HEK293 (cell line): ENCODE results near the gene NR2F2.

Experiments used
- AEBP2 ChIP-seq: fragments of 450-650 bp; formaldehyde crosslinking; IDR thresholded peaks from 2 replicates; pipeline ENCODE4 v1.5.1; 2016; ENCODE audit warnings: missing biosample characterization, missing genetic modification characterization, borderline replicate concordance
- ATF2 ChIP-seq: fragments of 450-650 bp; formaldehyde crosslinking; IDR thresholded peaks from 2 replicates; pipeline ENCODE4 v1.5.1; 2016; ENCODE audit warnings: missing biosample characterization, missing genetic modification characterization, low read depth
- CTCF ChIP-seq: fragments of 450-650 bp; formaldehyde crosslinking; IDR thresholded peaks from 2 replicates; pipeline ENCODE4 v1.5.1; 2016; ENCODE audit warnings: missing biosample characterization, missing genetic modification characterization
- ZNF266 ChIP-seq: fragments of 450-650 bp; formaldehyde crosslinking; IDR thresholded peaks from 2 replicates; pipeline ENCODE4 v1.5.1; 2016; ENCODE audit warnings: missing biosample characterization, missing genetic modification characterization, low read depth
- ZNF362 ChIP-seq: fragments of 450-650 bp; formaldehyde crosslinking; IDR thresholded peaks from 2 replicates; pipeline ENCODE4 v1.5.1; 2016; ENCODE audit warnings: missing biosample characterization, missing genetic modification characterization
- ZSCAN30 ChIP-seq: fragments of 450-650 bp; IDR thresholded peaks from 2 replicates; pipeline ENCODE4 v1.5.1; 2018; ENCODE audit warnings: missing biosample characterization, mild to moderate bottlenecking, missing genetic modification characterization, moderate library complexity

GRCh38 chr15:96388673-96389072, 58.2 kb downstream of the NR2F2 start:
- peak; percentile 62 for TF ChIP-seq ATF2
- TF ChIP-seq ZSCAN30 (tag by site-specific recombination), result no peak
- TF ChIP-seq ZNF266 (tag by site-specific recombination), result no peak
- no peak for TF ChIP-seq CTCF
- TF ChIP-seq AEBP2 (tag by site-specific recombination), result no peak
- TF ChIP-seq ZNF362 (tag by site-specific recombination), result no peak
